ENCODE results near the gene TGOLN2. TPM values are rescaled to one million over a fixed set of nuclear protein-coding genes. Genes with fewer than 3 reads are reported as not detected.
"Not testable (repeated sequence)": the region's sequence is repeated elsewhere in the genome, so short reads cannot be mapped to it uniquely, and the experiment has no call there.

The TGOLN2 gene
- polyA plus RNA-seq, 12 donors = 62.0 to 93.9 (median 70.7) TPM; not detected in 1

DNA sequence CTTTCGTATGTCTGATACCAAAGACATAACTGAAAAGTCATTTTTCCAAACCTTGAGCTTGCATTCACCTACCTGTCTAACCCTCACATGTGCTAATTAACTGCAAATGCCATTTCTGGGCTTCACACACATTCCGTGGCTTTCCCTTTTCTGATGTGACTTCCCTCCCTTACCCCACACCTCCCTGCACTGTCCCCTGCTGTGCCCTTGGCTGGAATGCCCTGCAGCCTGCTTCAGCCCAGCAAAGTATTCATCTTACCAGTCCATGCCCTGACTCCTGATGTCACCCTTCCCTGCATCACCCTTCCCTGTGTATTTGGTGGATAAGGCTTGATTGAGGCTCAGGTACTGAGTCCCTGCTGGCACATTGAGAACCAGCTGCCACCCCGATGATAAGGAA is 14.4 kb upstream of the TGOLN2 start:
- DNase-seq = no peak

DNA sequence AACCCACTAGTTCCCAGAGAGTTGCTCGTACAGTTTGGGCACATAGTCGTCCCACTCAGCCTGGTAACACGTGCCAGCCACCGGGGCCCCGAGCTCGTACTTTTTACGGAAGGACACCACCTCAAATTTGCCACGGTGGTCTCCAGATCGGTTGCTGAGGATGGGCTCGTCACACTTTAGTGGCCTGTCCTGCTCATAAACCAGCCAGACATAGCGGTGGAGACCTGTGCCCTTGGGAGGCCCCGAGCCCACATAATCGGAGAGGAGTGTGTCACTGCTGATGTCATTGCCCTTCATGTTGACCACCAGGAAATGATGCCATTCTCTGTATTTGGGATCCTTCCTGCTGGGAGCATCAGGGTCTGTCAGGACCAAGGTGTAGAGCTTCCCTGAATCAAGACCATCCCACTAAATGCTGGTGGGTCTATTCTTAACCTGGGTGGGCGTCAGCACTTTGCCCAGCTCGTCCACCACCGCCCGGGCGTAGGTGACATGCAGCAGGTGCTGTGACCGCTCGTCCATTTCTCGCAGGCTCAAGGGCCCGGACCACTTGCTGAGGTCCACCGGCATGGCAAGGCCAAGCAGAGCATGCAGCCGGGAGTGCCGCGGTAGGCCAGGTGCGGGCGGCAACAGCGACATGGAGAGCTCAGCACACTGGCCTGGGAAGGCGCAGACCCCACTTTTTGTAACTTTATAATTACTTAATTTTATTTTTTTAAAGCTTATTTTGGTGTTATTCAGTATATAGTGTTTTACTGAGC is 13.7 kb upstream of the TGOLN2 start:
- DNase-seq = no peak

DNA sequence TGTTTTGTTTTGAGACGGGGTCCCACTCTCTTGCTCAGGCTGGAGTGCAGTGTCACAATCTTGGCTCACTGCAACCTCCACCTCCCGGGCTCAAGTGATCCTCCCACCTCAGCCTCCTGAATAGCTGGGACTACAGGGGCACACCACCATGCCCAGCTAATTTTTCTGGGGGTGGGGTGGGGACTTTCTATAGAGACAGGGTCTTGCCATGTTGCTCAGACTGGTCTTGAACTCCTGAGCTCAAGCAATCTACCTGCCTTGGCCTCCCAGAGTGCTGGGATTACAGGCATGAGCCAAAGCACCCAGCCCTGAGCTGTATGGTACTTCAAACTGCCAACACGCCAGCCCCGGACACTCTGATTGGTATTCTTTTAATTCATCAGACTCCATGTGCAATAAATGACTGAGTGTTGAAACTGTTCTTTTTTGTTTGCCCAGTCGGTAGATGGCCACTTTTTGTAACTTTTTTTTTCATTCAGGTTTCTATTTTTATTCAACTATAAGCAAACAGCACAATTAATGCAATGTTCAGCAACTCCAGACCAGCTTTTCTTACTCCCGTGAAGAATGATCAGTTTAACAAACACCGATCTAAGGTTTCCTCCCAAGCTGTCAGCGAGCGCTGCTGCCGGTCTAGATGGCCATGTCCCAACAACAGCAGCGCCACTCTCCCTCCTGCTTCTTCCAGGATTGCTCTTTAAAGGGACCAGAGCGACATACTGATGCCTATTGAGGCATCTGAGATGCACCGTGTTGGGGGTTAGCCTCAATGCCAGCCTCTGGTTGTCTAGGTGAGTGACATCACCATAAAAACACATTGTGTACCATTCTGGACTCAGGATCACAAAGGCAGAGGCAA is 12.5 kb upstream of the TGOLN2 start:
- DNase-seq = no peak

GRCh38 chr2:85334928-85335327 is 7.1 kb upstream of the TGOLN2 start:
- no peak for DNase-seq

- not testable (repeated sequence) for DNase-seq
Observed at GRCh38 chr2:85333877-85334276, 6.1 kb upstream of the TGOLN2 start.

GRCh38 chr2:85330839-85331636 is 3.2 kb upstream of the TGOLN2 start:
- DNase-seq = no peak

DNA sequence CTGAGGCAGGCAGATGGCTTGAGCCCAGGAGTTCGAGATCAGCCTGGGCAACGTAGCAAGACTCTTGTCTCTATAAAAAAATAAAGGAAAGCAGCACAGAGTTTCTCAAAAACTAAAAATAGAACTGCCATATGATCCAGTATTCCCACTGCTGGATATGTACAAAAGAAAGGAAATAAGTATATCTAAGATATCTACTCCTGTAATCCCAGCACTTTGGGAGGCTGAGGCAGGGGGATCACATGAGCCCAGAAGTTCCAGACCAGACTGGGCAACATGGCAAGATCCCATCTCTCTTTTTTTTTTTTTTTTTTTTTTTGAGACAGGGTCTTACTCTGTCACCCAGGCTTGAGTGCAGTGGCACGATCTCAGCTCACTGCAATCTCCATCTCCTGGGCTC is 1.9 kb upstream of the TGOLN2 start:
- not testable (repeated sequence) for DNase-seq

GRCh38 chr2:85329181-85329651 is 1.4 kb upstream of the TGOLN2 start:
- DNase-seq = no peak

- peak; percentile 56 for DNase-seq
Observed at GRCh38 chr2:85327160-85327821, 498 bp downstream of the TGOLN2 start.

- no peak for DNase-seq
Observed at GRCh38 chr2:85326406-85327159, 1.2 kb downstream of the TGOLN2 start.

GRCh38 chr2:85325466-85325811 is 2.4 kb downstream of the TGOLN2 start:
- no peak for DNase-seq

DNA sequence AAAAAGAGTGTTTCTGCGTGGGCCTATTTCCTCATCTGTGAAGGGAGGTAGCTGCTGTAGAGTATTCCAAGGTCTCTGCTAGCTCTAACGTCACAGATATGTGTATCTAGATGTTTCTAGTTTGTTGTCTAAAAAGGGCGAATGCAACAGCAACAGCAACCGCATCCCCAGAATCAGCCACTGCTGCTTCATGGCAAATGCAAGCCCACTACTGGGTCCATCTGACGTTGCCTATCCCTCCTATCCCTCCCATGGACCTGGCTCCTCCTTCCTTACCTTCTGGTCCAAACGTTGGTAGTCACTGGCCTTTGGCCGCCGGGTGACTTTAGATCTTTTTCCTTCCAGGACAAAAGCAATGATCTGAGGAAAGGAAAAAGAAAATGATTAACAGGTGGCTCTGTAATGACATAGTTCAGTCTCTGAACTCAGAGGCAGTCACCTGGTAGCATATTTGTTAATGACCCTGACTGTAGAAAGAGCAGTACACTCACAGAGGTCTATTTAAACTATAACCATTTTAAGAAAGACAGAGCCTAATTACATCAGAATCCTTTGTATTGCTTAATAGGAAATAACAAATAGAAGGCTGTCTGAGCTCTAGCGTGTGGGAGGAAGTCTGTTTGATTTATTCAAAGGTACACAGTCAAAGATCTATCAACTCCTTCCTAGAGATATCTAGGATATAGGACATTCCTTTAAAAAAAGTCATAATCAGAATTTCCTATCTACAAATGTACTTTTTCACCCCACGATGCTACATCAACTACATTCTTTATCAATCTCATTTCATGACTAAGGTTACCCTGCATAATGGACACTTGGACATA is 2.9 kb downstream of the TGOLN2 start:
- no peak for DNase-seq

- DNase-seq = not testable (repeated sequence)
Observed at GRCh38 chr2:85323988-85324367, 3.8 kb downstream of the TGOLN2 start.

DNA sequence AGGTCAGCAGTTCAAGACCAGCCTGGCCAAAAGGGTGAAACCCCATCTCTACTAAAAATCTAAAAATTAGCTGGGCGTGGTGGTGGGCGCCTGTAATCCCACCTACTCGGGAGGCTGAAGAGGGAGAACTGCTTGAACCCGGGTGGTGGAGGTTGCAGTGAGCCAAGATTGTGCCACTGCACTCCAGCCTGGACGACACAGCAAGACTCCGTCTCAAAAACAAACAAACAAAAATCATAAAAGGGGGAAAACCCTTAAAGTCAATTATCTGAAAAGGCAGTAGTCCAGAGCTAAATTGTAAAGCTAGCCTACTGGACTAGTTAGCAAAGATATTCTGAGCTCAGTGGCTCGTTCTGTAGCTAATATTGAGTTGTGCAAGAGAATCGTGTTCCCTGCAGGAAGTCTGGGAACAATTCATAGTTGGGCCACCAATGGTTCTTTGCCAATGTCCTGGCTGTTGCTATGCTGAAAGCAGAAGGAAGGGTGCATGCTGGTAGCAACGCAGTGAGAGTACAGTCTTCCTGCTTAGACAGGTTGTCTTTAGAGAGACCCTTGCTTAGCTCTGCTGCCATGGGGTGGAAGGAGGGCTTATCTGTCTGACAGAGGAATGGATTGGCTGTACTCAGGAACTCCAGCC is 4.3 kb downstream of the TGOLN2 start:
- no peak for DNase-seq

- DNase-seq = no peak
Observed at GRCh38 chr2:85319796-85320195, 8.0 kb downstream of the TGOLN2 start.

DNA sequence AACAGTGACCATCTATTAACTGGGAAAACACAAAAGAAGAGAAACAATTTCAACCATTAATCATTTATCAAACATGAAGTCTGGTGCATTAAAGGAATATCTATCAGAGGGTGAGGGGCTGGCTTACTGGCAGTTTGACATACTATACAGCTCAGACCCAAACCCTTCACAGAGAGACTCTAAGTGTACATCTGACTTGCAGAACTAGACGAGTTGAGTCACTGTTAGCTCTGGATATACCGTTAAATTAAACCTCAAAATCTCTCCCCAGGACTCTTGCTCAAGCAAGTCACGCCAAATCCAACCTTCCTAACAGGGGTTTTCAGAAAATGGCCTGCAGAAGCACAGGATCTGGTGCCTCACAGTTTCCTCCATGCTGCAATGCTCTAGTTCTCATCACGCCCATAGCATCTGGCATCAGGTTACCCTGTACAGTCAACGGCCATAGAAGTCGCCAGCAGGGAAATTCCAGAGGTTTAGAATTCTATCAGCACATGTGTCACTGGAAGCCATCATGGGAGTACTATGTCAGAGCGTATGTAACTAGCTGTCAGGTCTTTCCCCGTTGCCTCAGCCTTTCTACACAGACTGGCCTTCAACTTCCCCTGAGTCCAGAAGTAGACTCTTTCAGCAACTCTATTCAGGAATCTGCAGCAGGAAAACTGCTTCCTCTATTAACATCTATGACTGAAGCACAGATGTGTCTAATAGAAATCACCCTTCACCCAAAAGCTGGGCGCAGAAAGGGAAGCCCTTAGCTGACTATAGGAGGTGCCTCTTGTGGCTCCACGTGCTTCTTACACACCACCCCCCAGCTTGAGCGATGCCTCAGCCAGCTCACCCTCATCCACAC is 9.3 kb downstream of the TGOLN2 start:
- DNase-seq = no peak

DNA sequence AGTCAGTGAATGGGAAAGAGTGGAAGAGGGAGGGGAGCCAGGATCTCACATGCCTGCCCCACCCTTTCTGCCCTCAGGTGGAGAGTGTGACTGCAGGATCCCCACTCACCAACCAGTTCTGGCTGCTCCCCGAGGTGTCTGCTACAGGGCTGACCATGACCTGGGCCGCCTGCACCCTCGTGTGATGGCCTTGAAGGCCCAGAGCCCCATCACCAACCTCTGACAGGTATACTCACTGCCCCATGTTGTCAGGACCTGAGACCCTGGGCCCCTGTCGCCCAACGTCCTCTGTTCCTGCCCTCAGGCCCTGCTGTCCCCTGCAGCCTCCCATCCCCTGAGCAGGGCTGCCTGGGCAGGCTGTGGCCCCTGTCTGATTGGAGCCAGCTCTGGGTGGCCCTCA is 11.9 kb downstream of the TGOLN2 start:
- not testable (repeated sequence) for DNase-seq

DNA sequence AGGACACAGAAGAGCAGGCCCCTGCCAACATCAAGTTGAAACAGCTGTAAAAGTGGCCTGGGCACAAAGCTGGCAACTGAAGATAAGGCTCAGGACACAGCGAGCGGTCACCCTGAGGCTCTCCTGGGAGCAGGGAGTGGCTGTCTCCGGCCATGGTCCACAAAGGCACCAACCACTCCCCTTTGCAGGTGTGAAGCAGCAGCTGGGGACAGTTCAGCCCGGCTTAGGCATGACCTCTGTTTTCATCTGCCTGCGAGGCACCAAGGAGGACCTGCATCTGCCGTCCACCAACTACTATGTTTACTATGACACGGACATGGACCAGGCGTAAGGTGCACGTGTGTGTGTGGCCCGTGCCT is 12.9 kb downstream of the TGOLN2 start:
- no peak for DNase-seq

- no peak for DNase-seq
Observed at GRCh38 chr2:85312404-85312803, 15.4 kb downstream of the TGOLN2 start.
